Trophoblast cell (in vitro differentiated cells and primary cell): Measurements from ENCODE around the gene LDLRAD4.

Experiments
- DNase-seq, 2 donors: peaks; one replicate each; pipeline ENCODE4 v3.0.0-alpha.2; 2016
- H2AFZ ChIP-seq: 2 replicates; pipeline ENCODE4 v1.6.1; 2013; ENCODE audit warnings: low read length, moderate library complexity, mild to moderate bottlenecking; ENCODE audit not compliant: insufficient read depth, poor library complexity
- H2AK5ac ChIP-seq: 2 replicates; pipeline ENCODE4 v1.6.1; 2013; ENCODE audit warnings: mild to moderate bottlenecking, low read length
- H2BK120ac ChIP-seq: 2 replicates; pipeline ENCODE4 v1.6.1; 2013; ENCODE audit warnings: low read length, mild to moderate bottlenecking, moderate library complexity; ENCODE audit not compliant: insufficient read depth, poor library complexity
- H2BK12ac ChIP-seq: 2 replicates; pipeline ENCODE4 v1.6.1; 2013; ENCODE audit warnings: mild to moderate bottlenecking, low read length, moderate library complexity
- H2BK5ac ChIP-seq: 2 replicates; pipeline ENCODE4 v1.6.1; 2013; ENCODE audit warnings: low read length, low read depth, moderate library complexity, mild to moderate bottlenecking; ENCODE audit not compliant: poor library complexity
- H3K14ac ChIP-seq: 2 replicates; pipeline ENCODE4 v1.6.1; 2013; ENCODE audit warnings: mild to moderate bottlenecking, low read length
- H3K18ac ChIP-seq: 2 replicates; pipeline ENCODE4 v1.6.1; 2013; ENCODE audit warnings: mild to moderate bottlenecking, low read length
- H3K23ac ChIP-seq: 2 replicates; pipeline ENCODE4 v1.6.1; 2013; ENCODE audit warnings: low read length
- H3K27ac ChIP-seq: 2 replicates; pipeline ENCODE4 v1.5.1; 2013; ENCODE audit warnings: low read depth, mild to moderate bottlenecking, inconsistent platforms, low read length, moderate library complexity
- H3K27me3 ChIP-seq: 2 replicates; pipeline ENCODE4 v1.6.1; 2013; ENCODE audit warnings: inconsistent platforms, mild to moderate bottlenecking, low read length, moderate library complexity; ENCODE audit not compliant: insufficient read depth
- H3K36me3 ChIP-seq, 2 experiments: 1 replicate in 1 of 2; 2 replicates in 1 of 2; pipeline ENCODE4 v1.6.1; 2013; ENCODE audit warnings: low read length in 2 of 2, mild to moderate bottlenecking in 2 of 2, moderate library complexity in 1 of 2; ENCODE audit not compliant: insufficient read depth in 2 of 2, control insufficient read depth in 1 of 2
- H3K4ac ChIP-seq: 2 replicates; pipeline ENCODE4 v1.6.1; 2013; ENCODE audit warnings: low read depth, mild to moderate bottlenecking, low read length, moderate library complexity
- H3K4me1 ChIP-seq, 2 experiments: 1 replicate in 1 of 2; 2 replicates in 1 of 2; pipeline ENCODE4 v1.6.1; 2013; ENCODE audit warnings: low read length in 2 of 2, mild to moderate bottlenecking in 2 of 2, moderate library complexity in 1 of 2; ENCODE audit not compliant: insufficient read depth in 2 of 2, control insufficient read depth in 1 of 2
- H3K4me2 ChIP-seq: 2 replicates; pipeline ENCODE4 v1.6.1; 2013; ENCODE audit warnings: inconsistent platforms, mild to moderate bottlenecking, low read length, moderate library complexity
- H3K4me3 ChIP-seq: 2 replicates; pipeline ENCODE4 v1.5.1; 2013; ENCODE audit warnings: mild to moderate bottlenecking, low read depth, low read length, inconsistent platforms
- H3K79me1 ChIP-seq: one replicate; pipeline ENCODE4 v1.6.1; 2013; ENCODE audit warnings: low read length
- H3K79me2 ChIP-seq: 2 replicates; pipeline ENCODE4 v1.6.1; 2013; ENCODE audit warnings: low read length, mild to moderate bottlenecking; ENCODE audit not compliant: control insufficient read depth, insufficient read depth, poor library complexity
- H3K9ac ChIP-seq: 2 replicates; pipeline ENCODE4 v1.6.1; 2013; ENCODE audit warnings: mild to moderate bottlenecking, low read length
- H3K9me3 ChIP-seq: 2 replicates; pipeline ENCODE4 v1.6.1; 2013; ENCODE audit warnings: low read depth, mild to moderate bottlenecking, control low read depth, inconsistent platforms, low read length; ENCODE audit not compliant: insufficient read depth
- H4K12ac ChIP-seq: 2 replicates; pipeline ENCODE4 v1.6.1; 2013; ENCODE audit warnings: low read depth, mild to moderate bottlenecking, low read length, moderate library complexity
- H4K8ac ChIP-seq: 2 replicates; pipeline ENCODE4 v1.6.1; 2013; ENCODE audit warnings: low read depth, mild to moderate bottlenecking, low read length, moderate library complexity
- H4K91ac ChIP-seq: one replicate; pipeline ENCODE4 v1.6.1; 2013; ENCODE audit warnings: low read depth, mild to moderate bottlenecking, low read length, moderate library complexity
- WGBS: extraction: QIAGEN DNeasy Blood & Tissue Kit; methylation state at CpG from one replicate; pipeline ENCODE4 v1.1.7; 2013; ENCODE audit warnings: missing lambda C conversion rate; ENCODE audit not compliant: insufficient read length, insufficient coverage; ENCODE audit errors: extremely low coverage; 5-methylcytosine and 5-hydroxymethylcytosine counted together

LDLRAD4 gene

DNA sequence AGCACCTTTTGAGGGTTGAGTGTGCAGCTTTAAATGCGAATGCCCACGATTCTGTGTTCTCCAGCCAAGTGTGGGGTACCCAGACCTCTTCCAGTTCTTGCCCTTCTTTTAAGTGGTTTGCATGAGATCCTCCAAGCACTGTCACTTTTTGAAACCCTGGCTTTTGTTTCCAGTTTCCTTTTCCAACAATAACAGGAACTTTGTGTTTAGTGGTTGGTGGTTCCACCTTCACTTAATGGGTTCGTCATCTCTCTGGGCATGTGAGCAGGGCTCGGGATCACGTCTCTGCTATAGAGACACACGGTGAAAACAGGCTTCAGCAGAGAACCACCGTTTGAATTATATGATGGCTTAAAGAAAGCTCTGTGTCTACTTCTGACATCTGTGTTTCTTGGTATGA, 197.6 kb downstream of the LDLRAD4 start:
- Histone ChIP-seq H3K4me3 (no peak overlapping the region), H2BK12ac (no peak overlapping the region), H3K23ac (no peak overlapping the region), H4K8ac (no peak overlapping the region), H4K91ac (no peak overlapping the region), H2AFZ (no peak overlapping the region), H3K14ac (no peak overlapping the region), H2BK120ac (no peak overlapping the region), H3K18ac (no peak overlapping the region), H3K79me2 (no peaks in the 10 kb centered on the region), H2AK5ac (no peak overlapping the region), H3K9me3 (peaks cover 4% of the 10 kb centered on the region), H3K9ac (no peak overlapping the region), H3K4me1 (no peaks in the 10 kb centered on the region), H3K4me2 (no peak overlapping the region), H3K27ac (no peak overlapping the region), H3K36me3 (peaks cover 0 to 1% of the 10 kb centered on the region in 2 experiments), H3K4ac (no peak overlapping the region), H3K79me1 (no peaks in the 10 kb centered on the region), H3K27me3 (no peaks in the 10 kb centered on the region), H2BK5ac (no peak overlapping the region), H4K12ac (no peak overlapping the region)
- no peak for DNase-seq
- WGBS, result no CpG with 5 or more reads among the region's 7 CpGs

DNA sequence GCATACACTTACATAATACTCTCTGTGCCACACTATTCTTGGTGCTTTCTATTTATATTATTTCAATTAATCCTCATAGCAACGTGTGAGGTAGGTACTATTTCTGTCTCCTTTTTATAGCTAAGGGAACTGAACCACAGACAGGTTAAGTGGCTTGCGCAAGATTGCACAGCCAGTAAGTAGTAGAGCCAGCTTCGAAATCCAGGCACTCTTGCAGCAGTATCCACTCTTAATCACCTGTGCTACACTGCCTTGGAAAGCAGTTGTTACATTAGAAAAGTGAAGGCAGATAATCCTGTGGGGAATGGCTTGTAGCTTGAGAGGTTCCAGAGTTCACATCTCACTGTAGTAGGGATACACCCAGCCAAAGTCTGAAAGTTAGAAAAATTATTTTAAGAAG, 198.3 kb downstream of the LDLRAD4 start:
- Histone ChIP-seq H2BK12ac (no peak overlapping the region), H3K27me3 (no peaks in the 10 kb centered on the region), H3K4me2 (no peak overlapping the region), H3K9me3 (peaks cover 4% of the 10 kb centered on the region), H2BK5ac (no peak overlapping the region), H2BK120ac (no peak overlapping the region), H2AK5ac (no peak overlapping the region), H3K27ac (no peak overlapping the region), H4K8ac (no peak overlapping the region), H3K4me3 (no peak overlapping the region), H3K18ac (no peak overlapping the region), H3K79me1 (no peaks in the 10 kb centered on the region), H3K79me2 (no peaks in the 10 kb centered on the region), H4K91ac (no peak overlapping the region), H4K12ac (no peak overlapping the region), H2AFZ (no peak overlapping the region), H3K14ac (no peak overlapping the region), H3K23ac (no peak overlapping the region), H3K36me3 (peaks cover 0 to 1% of the 10 kb centered on the region in 2 experiments), H3K4ac (no peak overlapping the region), H3K9ac (no peak overlapping the region), H3K4me1 (no peaks in the 10 kb centered on the region)
- DNase-seq, result no peak
- WGBS, result no CpG with 5 or more reads among the region's 3 CpGs

DNA sequence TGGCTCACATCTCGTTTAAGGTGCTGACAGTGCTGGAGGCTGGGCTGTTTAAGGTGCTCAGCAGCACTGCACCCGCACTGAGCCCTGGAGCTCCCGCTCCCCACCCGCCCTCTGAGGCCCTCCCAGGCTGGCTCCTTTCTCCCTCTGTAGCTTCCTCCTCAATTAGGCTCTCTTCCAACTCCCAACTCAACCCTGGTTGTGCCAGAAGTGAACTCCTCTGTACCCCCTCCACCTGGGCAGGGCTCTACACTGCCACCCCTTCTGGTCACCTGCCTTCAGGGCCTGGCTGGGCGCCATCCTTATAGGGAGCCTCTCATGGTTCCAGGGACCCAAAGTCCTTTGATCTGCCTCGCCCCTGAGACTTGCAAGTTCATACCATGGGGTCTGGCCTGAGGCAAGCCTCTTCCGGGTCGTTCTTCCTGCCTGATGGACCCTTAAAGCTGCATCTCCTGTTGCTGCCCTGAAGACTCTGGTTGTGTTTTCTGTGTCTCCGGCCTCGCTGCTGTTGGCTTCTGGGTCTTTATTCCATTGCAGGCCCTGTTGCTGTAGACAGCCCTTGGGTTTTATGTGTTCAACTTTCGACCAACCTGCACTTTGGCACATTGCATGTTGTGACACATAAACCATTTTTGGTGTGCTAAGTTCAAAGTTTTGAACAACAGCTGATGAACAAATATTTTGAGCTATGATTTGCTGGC, 199.6 kb downstream of the LDLRAD4 start:
- H3K4me2 ChIP-seq, result no peak overlapping the region
- H2BK12ac ChIP-seq, result no peak overlapping the region
- no peaks in the 10 kb centered on the region for H3K79me2 ChIP-seq
- H4K12ac ChIP-seq, result no peak overlapping the region
- no peak overlapping the region for H3K4ac ChIP-seq
- H3K9me3 ChIP-seq, result no peaks in the 10 kb centered on the region
- H2BK120ac ChIP-seq, result no peak overlapping the region
- H3K4me1 ChIP-seq, result no peaks in the 10 kb centered on the region
- no peak overlapping the region for H4K8ac ChIP-seq
- H3K18ac ChIP-seq, result no peak overlapping the region
- H3K79me1 ChIP-seq, result no peaks in the 10 kb centered on the region
- no CpG with 5 or more reads among the region's 11 CpGs for WGBS
- H3K9ac ChIP-seq, result no peak overlapping the region
- H2BK5ac ChIP-seq, result no peak overlapping the region
- no peak overlapping the region for H3K27ac ChIP-seq
- H3K4me3 ChIP-seq, result no peak overlapping the region
- H3K36me3 ChIP-seq, result peaks cover 0 to 1% of the 10 kb centered on the region in 2 experiments
- no peak overlapping the region for H2AFZ ChIP-seq
- H2AK5ac ChIP-seq, result no peak overlapping the region
- no peak for DNase-seq
- no peak overlapping the region for H3K23ac ChIP-seq
- no peak overlapping the region for H3K14ac ChIP-seq
- no peak overlapping the region for H4K91ac ChIP-seq
- no peaks in the 10 kb centered on the region for H3K27me3 ChIP-seq

DNA sequence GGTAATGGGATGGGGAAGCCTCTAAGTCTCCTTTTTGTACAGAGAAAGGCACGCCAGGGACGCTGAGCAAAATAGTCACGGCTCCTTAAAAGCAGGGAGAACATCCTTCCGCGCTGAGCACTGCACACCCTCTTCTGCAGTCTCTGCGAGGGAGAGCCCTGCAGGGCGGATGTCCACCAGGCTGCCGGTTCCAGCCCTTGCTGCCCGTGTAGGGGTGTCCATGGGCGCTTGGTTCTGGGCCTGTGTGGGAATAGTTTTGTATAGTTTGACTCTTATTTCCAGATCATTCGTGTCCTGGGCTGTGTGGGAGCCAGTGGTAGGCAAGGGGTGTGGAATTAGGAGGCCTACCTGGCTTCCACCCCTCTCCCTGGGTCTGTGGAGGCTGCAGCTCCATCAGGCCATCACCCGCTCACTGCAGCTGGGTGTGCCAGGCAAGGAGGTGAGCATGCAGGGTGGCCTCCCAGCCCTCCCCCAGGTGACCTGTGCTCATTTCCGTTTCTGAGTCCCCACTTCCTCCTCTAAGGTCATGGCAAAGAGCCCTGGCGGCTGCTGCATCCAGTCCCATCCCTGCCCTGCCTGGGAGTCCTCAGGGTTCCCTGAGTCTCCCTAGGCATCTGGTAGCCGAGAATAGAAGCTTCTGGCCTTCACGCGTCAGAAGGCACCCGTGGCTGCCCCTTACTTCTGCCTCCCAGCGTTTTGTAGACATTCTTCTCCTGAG, 202.6 kb downstream of the LDLRAD4 start:
- H3K4ac ChIP-seq, result no peak overlapping the region
- peaks cover 2% of the 10 kb centered on the region for H3K9me3 ChIP-seq
- H4K91ac ChIP-seq, result no peak overlapping the region
- no peak overlapping the region for H3K4me2 ChIP-seq
- H3K27ac ChIP-seq, result no peak overlapping the region
- no peak overlapping the region for H4K12ac ChIP-seq
- H3K18ac ChIP-seq, result no peak overlapping the region
- H3K27me3 ChIP-seq, result no peaks in the 10 kb centered on the region
- H2BK5ac ChIP-seq, result no peak overlapping the region
- no peaks in the 10 kb centered on the region for H3K4me1 ChIP-seq
- no CpG with 5 or more reads among the region's 19 CpGs for WGBS
- H3K14ac ChIP-seq, result no peak overlapping the region
- no peak overlapping the region for H3K4me3 ChIP-seq
- no peaks in the 10 kb centered on the region for H3K79me1 ChIP-seq
- H4K8ac ChIP-seq, result no peak overlapping the region
- H2AFZ ChIP-seq, result no peak overlapping the region
- H3K23ac ChIP-seq, result no peak overlapping the region
- no peak for DNase-seq
- H3K36me3 ChIP-seq, result peaks cover 0 to 1% of the 10 kb centered on the region in 2 experiments
- H3K9ac ChIP-seq, result no peak overlapping the region
- H2BK12ac ChIP-seq, result no peak overlapping the region
- H2AK5ac ChIP-seq, result no peak overlapping the region
- no peak overlapping the region for H2BK120ac ChIP-seq
- H3K79me2 ChIP-seq, result no peaks in the 10 kb centered on the region
